ENCODE data around the gene CEBPZOS.
A peak's percentile ranks its signal among the peaks of the same experiment; 100 is the strongest.
"Not testable (repeated sequence)": the region's sequence is repeated elsewhere in the genome, so short reads cannot be mapped to it uniquely, and the experiment has no call there.

The CEBPZOS gene

GRCh38 chr2:37191253-37191652 is 5.0 kb upstream of the CEBPZOS start:
- DNase-seq (ENCODE audit: low spot score): no peak

- DNase-seq (ENCODE audit: low spot score): no peak
Observed at GRCh38 chr2:37191747-37192146, 4.5 kb upstream of the CEBPZOS start.

- no peak for DNase-seq (ENCODE audit: low spot score)
Observed at GRCh38 chr2:37192551-37192950, 3.7 kb upstream of the CEBPZOS start.

- DNase-seq (ENCODE audit: low spot score): not testable (repeated sequence)
Observed at GRCh38 chr2:37195862-37196319, 405 bp upstream of the CEBPZOS start.

- no peak for DNase-seq (ENCODE audit: low spot score)
Observed at GRCh38 chr2:37198681-37199065, 2.4 kb downstream of the CEBPZOS start.

GRCh38 chr2:37201208-37201607 is 4.9 kb downstream of the CEBPZOS start:
- no peak for DNase-seq (ENCODE audit: low spot score)

GRCh38 chr2:37201766-37202165 is 5.5 kb downstream of the CEBPZOS start:
- no peak for DNase-seq (ENCODE audit: low spot score)

- DNase-seq (ENCODE audit: low spot score): no peak
Observed at GRCh38 chr2:37203708-37204107, 7.4 kb downstream of the CEBPZOS start.

- not testable (repeated sequence) for DNase-seq (ENCODE audit: low spot score)
Observed at GRCh38 chr2:37205071-37205661, 8.9 kb downstream of the CEBPZOS start.

- no peak for DNase-seq (ENCODE audit: low spot score)
Observed at GRCh38 chr2:37205689-37206341, 9.5 kb downstream of the CEBPZOS start.

- not testable (repeated sequence) for DNase-seq (ENCODE audit: low spot score)
Observed at GRCh38 chr2:37206760-37207159, 10.5 kb downstream of the CEBPZOS start.

GRCh38 chr2:37211212-37211611 is 14.9 kb downstream of the CEBPZOS start:
- DNase-seq (ENCODE audit: low spot score): no peak

- no peak for DNase-seq (ENCODE audit: low spot score)
Observed at GRCh38 chr2:37211939-37212338, 15.6 kb downstream of the CEBPZOS start.

GRCh38 chr2:37215250-37215649 is 19.0 kb downstream of the CEBPZOS start:
- no peak for DNase-seq (ENCODE audit: low spot score)

- DNase-seq (ENCODE audit: low spot score): no peak
Observed at GRCh38 chr2:37219046-37219445, 22.8 kb downstream of the CEBPZOS start.

GRCh38 chr2:37223131-37223530 is 26.8 kb downstream of the CEBPZOS start:
- no peak for DNase-seq (ENCODE audit: low spot score)

GRCh38 chr2:37224063-37224462 is 27.8 kb downstream of the CEBPZOS start:
- DNase-seq (ENCODE audit: low spot score): no peak

GRCh38 chr2:37225129-37225528 is 28.8 kb downstream of the CEBPZOS start:
- not testable (repeated sequence) for DNase-seq (ENCODE audit: low spot score)

- no peak for DNase-seq (ENCODE audit: low spot score)
Observed at GRCh38 chr2:37226863-37227262, 30.6 kb downstream of the CEBPZOS start.

- no peak for DNase-seq (ENCODE audit: low spot score)
Observed at GRCh38 chr2:37228788-37229187, 32.5 kb downstream of the CEBPZOS start.

GRCh38 chr2:37230581-37230980 is 34.3 kb downstream of the CEBPZOS start:
- DNase-seq (ENCODE audit: low spot score): no peak

GRCh38 chr2:37231241-37232130 is 35.2 kb downstream of the CEBPZOS start, which contains the start of the genes CEBPZ and NDUFAF7:
Gene CEBPZ, minus strand, starts transcription at chr2:37231596. Its CDS starts 29 bp downstream, at chr2:37231567.
Gene NDUFAF7, plus strand, starts transcription at chr2:37231658. Its CDS starts 48 bp downstream, at chr2:37231706.
- peak; percentile 80 for DNase-seq (ENCODE audit: low spot score)

All from HuH-7 (cell line).